ENCODE data around the gene FADS2.

Gene FADS2

DNA sequence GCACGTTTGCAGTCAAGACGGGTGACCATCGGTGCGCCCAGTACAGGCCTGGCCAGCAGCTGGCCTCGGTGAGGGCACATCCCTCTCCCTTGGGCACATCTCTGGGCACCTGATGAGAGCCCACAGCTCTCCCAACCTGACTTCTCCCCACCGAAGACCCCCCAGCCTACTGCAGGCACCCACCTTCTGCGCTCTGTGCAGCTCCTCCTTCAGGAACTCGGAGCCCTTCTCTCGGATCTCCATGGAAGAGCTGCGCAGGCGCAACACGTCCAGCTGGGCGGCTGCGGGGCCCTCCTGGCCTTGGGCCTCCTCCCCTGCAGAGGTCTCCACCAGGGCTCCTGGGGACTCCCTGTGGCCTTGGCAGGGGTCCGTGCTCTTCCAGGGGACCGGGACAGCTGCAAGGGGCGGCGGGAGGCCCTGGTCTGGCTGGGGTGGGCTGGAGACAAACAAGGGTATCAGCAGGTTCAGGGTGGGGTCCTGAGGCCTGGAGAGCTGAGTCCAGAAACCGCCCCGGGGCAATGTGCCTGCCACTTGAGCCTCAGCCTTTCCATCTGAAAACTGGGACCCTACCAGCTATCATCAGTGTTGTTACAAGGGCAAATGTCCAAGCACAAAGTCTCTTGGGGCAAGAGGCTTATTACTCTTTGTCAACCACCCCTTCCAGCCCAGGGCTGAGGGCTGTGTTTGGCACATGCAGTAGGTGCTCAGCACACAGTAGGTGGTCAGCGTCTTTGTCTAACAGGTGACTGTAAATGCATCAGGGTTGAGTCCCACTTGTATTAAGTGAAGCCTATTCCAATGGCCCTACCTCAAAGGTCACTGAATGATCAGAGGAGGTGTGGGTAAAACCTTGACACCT is 80.0 kb downstream of the FADS2 start:
- no peak for DNase-seq

DNA sequence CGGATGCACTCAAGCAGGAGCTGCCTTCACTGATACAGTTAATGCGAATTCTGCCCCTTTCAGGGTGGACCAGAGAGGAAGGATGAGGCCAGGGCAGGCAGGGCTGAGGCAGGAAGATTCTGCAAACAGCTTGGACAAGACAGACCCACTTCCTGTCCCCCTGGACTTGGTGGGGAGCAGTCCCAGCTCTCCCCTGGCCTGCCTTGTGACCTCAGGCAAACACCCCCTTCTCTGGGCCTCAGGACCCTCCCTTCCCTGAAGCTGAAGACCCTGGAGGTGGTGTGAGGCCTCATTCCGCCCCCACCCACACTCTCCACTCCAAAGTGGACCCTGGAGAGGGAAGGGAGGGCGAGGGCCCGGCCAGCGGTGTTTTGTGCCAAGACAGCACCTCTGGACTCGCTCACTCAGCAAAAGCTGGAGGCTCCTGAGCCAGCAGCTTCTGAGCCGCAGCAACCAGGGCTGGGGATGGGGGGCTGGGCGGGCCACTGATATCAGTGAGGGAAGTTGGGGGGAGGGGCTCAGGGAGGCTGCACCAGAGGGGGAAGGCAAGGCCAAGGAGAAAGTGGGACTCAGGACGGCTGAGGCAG is 80.7 kb downstream of the FADS2 start:
- no peak for DNase-seq

DNA sequence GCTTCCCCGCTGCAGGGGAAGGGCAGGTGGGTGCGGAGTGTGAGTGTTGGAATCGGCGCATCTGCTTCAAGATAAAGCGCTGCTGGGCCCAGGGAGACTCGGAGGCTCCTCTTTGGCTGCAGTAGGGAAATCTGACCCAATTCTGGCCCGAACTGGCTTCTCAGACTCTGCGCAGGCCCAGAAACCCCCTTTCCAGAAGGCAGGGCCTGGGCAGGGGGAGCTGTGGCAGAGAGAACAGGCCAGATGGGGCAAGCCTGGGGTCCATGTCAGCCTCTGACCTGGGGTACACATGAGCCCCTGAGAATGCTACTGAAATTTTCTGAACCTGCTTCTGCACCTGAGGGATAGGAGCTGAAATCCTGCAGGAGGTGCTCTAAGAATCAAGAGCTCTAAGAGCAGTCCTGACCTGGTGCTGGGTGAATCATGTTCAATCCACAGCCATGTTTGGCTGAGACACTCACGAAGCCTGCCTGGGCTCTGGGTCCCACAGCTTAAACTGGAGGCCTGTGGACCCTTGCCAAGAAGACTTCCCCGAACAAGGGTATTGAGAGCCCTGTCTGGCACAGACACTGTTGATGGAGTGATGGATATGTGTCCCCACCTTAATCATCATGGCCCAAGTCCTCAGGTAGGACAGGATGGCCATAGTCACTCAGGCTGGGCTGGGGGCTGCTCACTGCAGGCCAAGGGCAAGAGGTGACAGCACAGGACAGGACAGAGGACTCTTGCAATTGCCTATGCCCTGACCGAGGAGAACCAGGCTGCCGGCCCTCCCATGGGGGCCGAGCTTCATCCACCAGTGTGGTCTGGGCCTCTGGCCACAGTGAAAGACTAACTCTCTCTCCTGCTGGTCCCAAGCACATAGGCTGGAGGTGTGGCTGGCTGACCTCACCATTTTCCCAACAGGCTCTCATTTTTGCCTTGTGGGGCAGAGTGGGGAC is 82.4 kb downstream of the FADS2 start:
- DNase-seq: no peak

DNA sequence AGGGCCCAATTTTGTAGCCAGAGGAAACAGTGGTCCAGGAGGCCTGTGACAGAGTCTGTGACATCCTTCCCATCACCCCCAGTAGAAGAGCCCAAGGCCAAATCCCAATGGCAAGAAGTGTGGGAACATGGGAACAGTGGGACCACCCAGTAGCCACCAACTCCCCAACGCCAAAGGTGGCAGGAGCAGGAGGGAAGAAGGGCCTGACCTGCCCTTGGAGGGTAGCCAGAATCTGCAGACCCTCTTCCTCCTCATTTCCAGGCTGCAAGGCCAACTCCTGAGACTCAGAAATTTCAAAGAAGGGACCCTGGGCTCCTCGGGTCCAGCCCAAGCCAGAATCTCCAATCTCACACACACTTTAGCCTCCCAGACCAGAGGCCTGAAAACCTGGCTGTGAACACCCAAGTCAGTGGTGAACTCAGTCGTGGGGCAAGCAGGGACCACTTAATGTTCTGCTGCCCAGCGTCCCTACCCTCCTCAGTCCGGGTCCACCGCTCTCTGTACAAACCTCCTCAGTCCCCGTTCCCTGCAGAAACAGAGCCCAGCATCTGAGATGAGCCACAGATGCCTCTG is 83.1 kb downstream of the FADS2 start:
- DNase-seq: no peak

DNA sequence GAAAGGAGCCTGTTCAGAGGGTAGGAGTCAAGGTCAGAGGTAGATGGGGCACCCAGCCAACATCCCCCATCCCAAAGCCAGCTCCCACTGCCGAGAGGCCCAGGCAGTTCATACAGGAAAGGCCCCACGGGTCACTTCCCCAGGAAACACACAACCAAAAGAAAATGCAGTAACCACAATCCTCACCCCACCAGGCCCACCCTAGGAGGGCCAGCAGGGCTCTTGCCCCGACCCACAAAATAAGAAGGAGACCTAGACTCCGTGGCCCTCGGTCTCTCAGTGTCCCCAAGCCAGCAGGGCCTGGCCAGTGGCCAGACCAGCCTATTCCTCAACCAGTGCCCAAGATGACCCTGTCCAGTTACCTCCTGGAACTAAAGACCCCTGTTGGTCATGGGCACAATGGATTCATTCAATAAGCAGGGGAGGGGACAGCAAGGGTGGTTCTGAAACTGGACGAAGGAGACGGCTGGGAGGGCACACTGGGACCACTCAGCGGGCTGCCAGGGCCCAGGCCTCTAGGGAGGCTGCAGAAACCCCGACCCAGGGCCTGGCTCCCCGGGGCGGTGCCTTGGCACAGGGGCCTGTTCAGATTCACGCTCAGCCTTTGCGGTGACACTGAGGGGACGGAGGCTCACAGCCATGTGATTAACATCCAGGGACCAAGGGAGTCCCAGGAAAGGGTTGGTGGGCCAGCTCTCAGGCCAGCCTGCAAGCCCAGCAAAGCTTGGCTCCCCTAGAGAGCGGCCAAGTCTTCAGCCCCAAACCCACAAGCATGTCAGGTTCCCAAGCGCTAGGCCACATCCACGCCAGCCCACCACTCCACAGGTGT is 83.8 kb downstream of the FADS2 start:
- no peak for DNase-seq

DNA sequence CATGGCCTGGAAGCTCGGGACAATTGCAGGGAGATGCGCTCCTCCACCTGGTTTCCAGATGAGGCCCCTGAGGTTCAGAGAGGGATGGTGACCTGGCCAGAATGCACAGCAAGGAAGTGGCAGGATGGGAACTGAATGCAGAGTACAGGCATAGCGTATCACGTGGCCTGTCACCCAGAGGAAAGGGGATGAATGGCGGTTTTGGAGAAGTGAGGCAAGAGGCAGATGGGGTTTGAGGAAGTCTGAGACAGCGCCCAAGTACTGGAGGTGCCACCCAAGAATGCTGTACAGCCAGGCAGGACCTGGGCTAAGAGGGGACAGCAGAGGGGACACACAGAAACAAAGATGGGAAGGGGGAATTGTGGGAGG is 84.4 kb downstream of the FADS2 start:
- DNase-seq: no peak

DNA sequence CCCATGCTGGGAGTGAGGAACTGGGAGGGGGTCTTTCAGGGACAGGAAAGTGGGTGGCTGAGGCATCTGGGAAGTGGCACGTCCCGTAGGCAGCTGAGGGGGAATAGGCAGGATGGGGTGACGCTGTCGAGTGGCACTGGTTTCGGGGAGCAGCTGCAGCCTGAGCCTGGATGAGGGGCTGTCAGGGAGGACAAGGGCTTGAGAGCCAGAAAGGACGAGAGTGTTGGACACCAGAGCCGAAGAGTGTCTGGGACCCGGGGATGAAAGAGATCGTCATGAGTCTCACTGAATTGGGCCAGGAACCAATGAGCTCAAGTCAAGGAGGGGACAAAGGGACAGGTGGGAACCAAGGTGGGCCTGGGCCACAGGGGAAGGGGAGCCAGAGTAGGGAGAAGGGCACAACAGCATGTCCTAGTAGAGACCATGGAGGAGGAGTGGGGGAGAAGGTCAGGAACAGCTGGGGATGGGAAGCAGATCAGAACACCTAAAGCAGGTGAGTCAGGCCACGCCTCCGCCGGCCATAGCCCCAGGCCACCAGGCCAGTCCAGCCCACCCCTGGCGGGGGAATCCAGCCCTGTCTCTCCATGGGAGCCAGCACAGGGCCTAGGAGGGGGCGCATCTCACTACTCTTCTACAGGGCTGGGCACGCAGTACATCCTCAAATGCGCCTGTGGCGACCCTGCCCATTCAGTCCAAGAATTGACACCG is 85.0 kb downstream of the FADS2 start:
- no peak for DNase-seq

DNA sequence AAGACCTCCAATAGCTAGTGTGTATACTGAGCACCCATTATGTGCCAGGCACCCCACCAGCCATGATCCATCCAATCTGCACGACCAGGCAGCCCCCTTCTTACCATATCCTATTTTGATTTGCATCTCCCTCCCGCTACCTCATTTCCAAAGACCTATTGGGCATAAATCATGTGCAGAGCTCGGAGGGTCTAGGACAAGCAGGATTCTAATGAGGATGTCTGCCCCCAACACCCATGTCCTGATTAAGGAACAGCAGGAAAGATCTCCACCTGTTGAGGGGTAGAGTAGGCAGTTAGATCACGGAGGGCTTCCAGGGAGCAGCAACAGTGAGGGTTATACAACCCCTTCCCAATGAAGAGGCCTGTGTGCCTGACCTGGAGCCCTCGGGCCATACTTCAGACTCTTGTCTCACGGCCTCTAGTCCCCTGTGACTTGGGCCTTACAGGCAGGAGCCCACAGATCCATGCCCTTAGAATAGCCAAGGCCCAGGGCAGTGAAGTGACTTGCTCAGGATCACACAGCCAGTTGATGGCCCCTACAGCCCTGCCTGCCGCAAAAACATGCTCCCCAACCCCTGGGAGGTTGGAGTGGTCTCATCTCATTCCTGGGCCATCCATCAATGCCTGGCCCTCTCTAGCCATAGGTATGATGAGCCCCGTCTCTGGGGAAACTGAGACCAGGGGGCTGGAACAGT is 85.7 kb downstream of the FADS2 start:
- DNase-seq: no peak

DNA sequence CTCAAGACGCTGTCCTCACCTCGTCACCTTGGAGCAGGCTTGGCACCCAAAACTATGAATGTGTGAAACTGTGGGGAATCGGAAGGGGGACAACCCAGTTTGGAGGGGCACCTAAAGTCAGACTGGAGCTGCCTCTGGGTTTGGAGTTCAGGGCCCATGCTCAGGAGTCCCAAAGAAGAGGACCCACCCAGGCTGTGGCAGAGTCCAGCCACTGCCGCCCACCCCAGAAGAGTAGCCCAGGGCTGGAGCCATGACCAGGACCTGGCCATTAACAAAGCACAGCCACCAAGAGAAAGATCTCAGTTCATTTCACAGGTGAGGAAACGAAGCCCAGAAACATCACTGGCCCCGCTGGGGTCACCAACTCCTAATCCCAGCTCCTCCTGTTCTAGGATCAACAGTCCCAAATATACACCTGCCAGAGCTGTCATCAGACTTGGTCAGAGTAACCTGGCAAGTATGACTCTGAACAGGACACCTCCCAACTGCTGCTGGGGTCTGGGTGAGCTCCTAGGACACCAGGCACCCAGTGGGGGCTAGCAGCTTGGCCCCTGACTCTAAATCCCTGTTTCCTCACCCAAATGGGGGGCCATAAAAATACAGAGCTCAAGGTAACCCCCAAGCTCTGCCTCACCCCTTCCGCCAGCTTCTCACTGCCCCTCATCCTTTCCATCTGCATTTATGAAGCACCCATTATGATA is 86.5 kb downstream of the FADS2 start:
- DNase-seq: no peak

DNA sequence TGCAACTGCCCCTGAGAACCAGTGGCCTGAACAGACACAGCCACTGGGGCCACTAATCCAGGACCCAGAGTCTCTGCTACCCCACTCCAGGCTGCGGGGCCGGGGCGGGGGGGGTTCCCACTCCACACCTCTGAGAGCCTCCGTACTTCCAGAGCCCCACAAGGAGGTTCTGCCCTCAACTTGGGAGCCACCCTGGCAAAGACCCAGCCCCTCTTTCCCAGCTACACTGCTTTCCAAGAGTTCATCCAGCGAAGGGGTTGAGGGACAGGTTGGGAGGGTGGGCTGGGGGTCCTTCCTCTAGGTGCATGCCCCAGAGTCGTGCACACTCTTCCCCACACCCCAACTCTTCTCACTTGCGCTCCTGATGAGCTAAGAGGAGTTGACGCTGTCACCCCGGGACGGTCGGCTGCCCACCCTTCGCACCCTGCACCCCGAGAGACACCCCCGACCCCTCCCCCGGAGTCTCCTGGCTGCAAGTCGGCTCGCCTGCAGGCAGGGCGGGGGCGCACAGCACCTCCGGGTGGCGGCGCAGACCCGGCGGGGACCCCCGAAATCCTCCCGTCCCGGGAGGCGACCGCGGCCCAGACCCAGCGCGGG is 88.7 kb downstream of the FADS2 start:
- DNase-seq: no peak

Measured in T-helper 2 cell (primary cell).